GM12872 (cell line): ENCODE results near the gene AGMO.

Experiments used
- TF ChIP-seq, protein P1 (sequence below): IDR thresholded peaks from 3 replicates; pipeline ENCODE4 v1.5.1; 2011; ENCODE audit warnings: low read depth, mild to moderate bottlenecking, low read length, moderate library complexity; ENCODE audit not compliant: insufficient read depth

Gene AGMO

DNA sequence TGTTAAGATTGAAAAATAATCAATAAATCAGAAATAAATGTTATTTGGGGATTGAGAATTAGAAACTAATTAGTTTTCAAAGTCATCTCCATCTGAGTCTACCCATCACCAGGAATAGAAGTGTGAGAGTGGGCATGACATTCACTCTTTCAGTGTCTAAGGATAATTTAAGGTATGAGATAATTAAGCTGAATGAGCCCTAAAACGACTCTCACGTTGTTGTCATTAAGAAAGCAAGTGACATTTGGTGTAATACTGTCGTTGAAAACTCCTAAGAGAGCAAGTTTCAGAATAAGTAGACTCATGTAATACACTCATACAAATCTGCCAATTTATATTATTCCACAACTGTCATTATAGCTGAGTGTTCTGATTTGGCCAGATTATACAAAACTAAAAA lies 7.1 kb downstream of the AGMO start:
- TF ChIP-seq, protein P1, sequence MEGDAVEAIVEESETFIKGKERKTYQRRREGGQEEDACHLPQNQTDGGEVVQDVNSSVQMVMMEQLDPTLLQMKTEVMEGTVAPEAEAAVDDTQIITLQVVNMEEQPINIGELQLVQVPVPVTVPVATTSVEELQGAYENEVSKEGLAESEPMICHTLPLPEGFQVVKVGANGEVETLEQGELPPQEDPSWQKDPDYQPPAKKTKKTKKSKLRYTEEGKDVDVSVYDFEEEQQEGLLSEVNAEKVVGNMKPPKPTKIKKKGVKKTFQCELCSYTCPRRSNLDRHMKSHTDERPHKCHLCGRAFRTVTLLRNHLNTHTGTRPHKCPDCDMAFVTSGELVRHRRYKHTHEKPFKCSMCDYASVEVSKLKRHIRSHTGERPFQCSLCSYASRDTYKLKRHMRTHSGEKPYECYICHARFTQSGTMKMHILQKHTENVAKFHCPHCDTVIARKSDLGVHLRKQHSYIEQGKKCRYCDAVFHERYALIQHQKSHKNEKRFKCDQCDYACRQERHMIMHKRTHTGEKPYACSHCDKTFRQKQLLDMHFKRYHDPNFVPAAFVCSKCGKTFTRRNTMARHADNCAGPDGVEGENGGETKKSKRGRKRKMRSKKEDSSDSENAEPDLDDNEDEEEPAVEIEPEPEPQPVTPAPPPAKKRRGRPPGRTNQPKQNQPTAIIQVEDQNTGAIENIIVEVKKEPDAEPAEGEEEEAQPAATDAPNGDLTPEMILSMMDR: no peak

DNA sequence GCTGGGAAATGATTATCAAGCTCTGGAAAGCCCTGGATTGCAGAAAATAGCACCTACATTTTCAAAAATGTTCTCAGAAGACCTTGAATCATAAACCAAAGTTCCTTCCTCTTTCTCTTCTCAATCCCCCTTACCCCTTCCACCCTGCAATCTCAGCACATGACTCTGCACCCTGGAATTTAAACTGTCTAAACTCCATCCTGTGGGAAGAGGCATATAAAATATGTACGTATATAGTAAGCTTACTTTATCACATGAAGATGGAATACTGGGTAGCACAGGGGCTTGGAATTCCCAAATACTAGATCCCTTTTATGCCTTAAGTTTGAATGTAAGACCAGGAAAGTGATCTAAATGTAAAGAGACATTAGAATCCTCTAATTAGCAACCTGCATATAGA lies 7.7 kb downstream of the AGMO start:
- TF ChIP-seq, protein P1: no peak

DNA sequence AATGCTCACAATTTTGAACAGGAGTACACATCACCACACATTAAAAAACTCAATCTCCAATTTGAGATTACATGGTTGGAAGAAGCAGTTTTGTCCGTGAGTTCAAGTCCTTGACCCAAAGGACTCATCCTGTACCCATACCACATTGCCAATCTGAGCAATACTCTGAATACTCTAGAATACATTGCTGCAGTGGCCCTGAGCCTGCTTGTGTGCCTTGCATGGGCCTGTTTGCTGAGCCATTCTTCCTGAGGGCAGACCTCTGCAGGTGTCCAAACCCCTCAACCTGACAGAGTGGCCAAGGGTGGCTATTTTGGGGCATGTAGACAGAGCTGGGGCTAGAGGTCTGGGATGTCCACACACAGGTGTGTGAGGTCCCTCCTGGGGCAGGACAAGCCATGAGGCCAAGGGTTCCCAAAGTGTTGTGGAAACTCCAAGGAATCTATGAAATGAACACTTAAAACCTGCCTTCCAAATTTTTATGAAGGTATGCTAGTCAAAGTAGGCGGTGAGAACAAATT lies 15.5 kb downstream of the AGMO start:
- TF ChIP-seq, protein P1: no peak

DNA sequence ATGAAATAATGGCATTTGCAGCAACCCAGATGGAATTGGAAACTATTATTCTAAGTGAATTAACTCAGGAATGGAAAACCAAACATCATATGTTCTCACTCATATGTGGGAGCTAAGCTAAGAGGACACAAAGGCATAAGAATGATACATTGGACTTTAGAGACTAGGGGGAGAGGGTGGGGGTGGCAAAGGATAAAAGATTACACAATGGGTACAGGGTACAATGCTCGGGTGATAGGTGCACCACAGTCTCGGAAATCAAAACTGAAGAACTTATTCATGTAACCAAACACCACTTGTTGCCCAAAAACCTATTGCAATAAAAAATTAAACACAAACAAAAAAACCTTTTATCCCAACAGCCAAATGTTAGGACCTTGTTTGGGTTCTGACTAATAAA lies 17.8 kb downstream of the AGMO start:
- TF ChIP-seq, protein P1: no peak

DNA sequence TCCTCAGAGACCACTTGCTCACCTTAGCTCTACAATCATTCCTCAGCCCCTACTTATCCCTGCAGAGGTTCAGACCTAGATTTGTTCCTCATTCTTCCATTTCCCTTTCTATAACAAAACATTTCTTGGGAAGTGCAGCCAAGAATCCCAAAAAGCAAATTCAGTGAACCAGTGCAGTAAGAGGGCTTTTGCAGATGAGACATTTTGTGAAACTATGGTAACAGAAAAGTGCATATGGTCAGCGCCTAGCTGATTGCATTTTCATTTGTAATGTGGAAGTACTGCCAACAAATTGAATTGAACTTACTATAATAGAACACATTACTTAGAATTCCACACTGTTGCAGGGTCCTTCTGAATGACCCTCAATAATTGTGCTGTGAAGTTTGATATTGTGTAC lies 18.6 kb downstream of the AGMO start:
- TF ChIP-seq, protein P1: no peak

DNA sequence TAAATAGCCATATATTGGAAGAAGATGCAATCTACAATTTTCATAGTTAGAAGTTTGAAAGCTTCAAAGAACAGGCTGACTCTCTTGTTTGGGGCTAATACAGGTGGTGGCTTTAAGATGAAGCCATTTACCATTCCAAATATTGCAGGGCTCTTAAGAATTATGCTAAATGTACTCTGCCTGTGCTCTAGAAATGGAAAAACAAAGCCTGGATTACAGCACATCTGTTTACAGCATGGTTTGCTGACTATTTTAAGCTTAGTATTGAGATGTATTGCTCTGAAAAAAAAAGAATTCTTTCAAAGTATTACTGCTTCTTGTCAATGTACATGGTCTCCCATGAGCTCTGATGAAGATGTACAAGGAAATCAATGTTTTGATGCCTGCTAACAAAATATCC lies 34.2 kb downstream of the AGMO start:
- TF ChIP-seq, protein P1: no peak

DNA sequence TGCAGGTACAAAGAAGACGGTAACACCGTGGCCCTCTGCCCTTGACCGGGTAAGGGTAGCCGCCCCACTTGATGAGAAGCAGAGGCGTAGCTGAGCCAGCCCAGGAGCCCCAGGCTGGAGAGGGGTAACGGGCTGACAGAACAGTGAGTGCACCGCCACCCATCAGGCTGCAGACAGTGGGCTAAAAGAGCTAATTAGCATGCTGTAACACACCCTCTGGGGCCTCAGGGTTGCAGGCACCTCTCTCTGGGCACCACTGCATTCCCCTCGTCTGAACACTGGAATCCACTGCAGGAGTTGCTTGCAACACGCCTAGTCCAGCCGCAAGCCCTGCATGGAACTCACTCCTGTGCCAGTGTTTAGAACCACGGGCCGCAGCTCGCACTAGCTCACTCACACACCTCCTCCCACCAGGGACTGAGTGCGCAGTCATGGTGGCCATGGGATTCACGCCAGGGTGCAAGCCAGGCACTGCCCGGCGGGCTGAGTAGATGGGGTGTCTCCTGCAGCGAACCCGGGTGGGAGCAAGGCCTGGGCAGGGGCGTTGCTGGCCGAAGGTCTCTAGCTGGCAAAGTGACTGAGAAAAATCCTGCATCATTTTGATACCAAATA lies 36.1 kb downstream of the AGMO start:
- TF ChIP-seq, protein P1: no peak
